HepG2 (cell line): ENCODE results near the gene DYNLT5.
"Not testable (repeated sequence)": the region's sequence is repeated elsewhere in the genome, so short reads cannot be mapped to it uniquely, and the experiment has no call there.

Experiments used
- MIER3 ChIP-seq: IDR thresholded peaks from 2 replicates; pipeline ENCODE4 v1.6.1; 2016; ENCODE audit warnings: missing compliant biosample characterization, borderline replicate concordance
- ZFP36 ChIP-seq: fragments of 150-350 bp; IDR thresholded peaks from 2 replicates; pipeline ENCODE4 v1.6.1; 2018; ENCODE audit warnings: borderline replicate concordance, low read length, low read depth; ENCODE audit not compliant: partially characterized antibody
- ZNF10 ChIP-seq: sonication (generic); formaldehyde crosslinking; IDR thresholded peaks from 2 replicates; pipeline ENCODE4 v1.4.0; 2020; ENCODE audit warnings: mild to moderate bottlenecking, low read depth, missing genetic modification reagents, borderline replicate concordance
- ZNF329 ChIP-seq: sonication (generic); formaldehyde crosslinking; IDR thresholded peaks from 2 replicates; pipeline ENCODE4 v1.9.0; 2021; ENCODE audit warnings: low read depth, mild to moderate bottlenecking, missing genetic modification reagents
- TF ChIP-seq, protein P1 (sequence below): sonication (generic); formaldehyde crosslinking; IDR thresholded peaks from 2 replicates; pipeline ENCODE4 v1.8.1; 2022; ENCODE audit warnings: mild to moderate bottlenecking, missing genetic modification reagents
- TF ChIP-seq, protein P2 (sequence below): sonication (generic); formaldehyde crosslinking; IDR thresholded peaks from 2 replicates; pipeline ENCODE4 v1.5.0; 2020; ENCODE audit warnings: mild to moderate bottlenecking, missing genetic modification reagents, moderate library complexity
- TF ChIP-seq, protein P3 (sequence below): sonication (generic); formaldehyde crosslinking; IDR thresholded peaks from 2 replicates; pipeline ENCODE4 v1.8.0; 2022; ENCODE audit warnings: mild to moderate bottlenecking, missing genetic modification reagents
- TF ChIP-seq, protein P4 (sequence below): sonication (generic); formaldehyde crosslinking; IDR thresholded peaks from 2 replicates; pipeline ENCODE4 v1.8.0; 2022; ENCODE audit warnings: mild to moderate bottlenecking, missing genetic modification reagents; ENCODE audit not compliant: insufficient replicate concordance
- TF ChIP-seq, protein P5 (sequence below): sonication (generic); formaldehyde crosslinking; IDR thresholded peaks from one replicate; pipeline ENCODE4 v1.5.1; 2020; ENCODE audit warnings: mild to moderate bottlenecking, missing genetic modification reagents; ENCODE audit errors: not compliant biosample characterization

DNA sequence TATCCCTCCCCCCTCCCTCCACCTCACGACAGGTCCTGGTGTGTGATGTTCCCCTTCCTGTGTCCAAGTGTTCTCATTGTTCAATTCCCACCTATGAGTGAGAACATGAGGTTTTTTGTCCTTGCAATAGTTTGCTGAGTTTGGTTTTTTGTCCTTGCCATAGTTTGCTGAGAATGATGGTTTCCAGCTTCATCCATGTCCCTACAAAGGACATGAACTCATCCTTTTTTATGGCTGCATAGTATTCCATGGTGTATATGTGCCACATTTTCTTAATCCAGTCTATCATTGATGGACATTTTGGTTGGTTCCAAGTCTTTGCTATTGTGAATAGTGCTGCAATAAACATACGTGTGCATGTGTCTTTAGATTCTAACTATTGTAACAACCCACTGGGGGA lies 43.6 kb downstream of the DYNLT5 start:
- TF ChIP-seq ZFP36; ZNF10 (CRISPR knock-in tag); MIER3 (CRISPR knock-in tag); ZNF329 (CRISPR knock-in tag): not testable (repeated sequence)
- TF ChIP-seq, protein P1, sequence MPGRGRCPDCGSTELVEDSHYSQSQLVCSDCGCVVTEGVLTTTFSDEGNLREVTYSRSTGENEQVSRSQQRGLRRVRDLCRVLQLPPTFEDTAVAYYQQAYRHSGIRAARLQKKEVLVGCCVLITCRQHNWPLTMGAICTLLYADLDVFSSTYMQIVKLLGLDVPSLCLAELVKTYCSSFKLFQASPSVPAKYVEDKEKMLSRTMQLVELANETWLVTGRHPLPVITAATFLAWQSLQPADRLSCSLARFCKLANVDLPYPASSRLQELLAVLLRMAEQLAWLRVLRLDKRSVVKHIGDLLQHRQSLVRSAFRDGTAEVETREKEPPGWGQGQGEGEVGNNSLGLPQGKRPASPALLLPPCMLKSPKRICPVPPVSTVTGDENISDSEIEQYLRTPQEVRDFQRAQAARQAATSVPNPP, result not testable (repeated sequence)
- TF ChIP-seq, protein P2, sequence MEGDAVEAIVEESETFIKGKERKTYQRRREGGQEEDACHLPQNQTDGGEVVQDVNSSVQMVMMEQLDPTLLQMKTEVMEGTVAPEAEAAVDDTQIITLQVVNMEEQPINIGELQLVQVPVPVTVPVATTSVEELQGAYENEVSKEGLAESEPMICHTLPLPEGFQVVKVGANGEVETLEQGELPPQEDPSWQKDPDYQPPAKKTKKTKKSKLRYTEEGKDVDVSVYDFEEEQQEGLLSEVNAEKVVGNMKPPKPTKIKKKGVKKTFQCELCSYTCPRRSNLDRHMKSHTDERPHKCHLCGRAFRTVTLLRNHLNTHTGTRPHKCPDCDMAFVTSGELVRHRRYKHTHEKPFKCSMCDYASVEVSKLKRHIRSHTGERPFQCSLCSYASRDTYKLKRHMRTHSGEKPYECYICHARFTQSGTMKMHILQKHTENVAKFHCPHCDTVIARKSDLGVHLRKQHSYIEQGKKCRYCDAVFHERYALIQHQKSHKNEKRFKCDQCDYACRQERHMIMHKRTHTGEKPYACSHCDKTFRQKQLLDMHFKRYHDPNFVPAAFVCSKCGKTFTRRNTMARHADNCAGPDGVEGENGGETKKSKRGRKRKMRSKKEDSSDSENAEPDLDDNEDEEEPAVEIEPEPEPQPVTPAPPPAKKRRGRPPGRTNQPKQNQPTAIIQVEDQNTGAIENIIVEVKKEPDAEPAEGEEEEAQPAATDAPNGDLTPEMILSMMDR (CRISPR knock-in tag), result not testable (repeated sequence)
- TF ChIP-seq, protein P3, sequence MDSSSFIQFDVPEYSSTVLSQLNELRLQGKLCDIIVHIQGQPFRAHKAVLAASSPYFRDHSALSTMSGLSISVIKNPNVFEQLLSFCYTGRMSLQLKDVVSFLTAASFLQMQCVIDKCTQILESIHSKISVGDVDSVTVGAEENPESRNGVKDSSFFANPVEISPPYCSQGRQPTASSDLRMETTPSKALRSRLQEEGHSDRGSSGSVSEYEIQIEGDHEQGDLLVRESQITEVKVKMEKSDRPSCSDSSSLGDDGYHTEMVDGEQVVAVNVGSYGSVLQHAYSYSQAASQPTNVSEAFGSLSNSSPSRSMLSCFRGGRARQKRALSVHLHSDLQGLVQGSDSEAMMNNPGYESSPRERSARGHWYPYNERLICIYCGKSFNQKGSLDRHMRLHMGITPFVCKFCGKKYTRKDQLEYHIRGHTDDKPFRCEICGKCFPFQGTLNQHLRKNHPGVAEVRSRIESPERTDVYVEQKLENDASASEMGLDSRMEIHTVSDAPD (CRISPR knock-in tag), result not testable (repeated sequence)
- TF ChIP-seq, protein P4, sequence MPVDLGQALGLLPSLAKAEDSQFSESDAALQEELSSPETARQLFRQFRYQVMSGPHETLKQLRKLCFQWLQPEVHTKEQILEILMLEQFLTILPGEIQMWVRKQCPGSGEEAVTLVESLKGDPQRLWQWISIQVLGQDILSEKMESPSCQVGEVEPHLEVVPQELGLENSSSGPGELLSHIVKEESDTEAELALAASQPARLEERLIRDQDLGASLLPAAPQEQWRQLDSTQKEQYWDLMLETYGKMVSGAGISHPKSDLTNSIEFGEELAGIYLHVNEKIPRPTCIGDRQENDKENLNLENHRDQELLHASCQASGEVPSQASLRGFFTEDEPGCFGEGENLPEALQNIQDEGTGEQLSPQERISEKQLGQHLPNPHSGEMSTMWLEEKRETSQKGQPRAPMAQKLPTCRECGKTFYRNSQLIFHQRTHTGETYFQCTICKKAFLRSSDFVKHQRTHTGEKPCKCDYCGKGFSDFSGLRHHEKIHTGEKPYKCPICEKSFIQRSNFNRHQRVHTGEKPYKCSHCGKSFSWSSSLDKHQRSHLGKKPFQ (CRISPR knock-in tag), result not testable (repeated sequence)
- TF ChIP-seq, protein P5, sequence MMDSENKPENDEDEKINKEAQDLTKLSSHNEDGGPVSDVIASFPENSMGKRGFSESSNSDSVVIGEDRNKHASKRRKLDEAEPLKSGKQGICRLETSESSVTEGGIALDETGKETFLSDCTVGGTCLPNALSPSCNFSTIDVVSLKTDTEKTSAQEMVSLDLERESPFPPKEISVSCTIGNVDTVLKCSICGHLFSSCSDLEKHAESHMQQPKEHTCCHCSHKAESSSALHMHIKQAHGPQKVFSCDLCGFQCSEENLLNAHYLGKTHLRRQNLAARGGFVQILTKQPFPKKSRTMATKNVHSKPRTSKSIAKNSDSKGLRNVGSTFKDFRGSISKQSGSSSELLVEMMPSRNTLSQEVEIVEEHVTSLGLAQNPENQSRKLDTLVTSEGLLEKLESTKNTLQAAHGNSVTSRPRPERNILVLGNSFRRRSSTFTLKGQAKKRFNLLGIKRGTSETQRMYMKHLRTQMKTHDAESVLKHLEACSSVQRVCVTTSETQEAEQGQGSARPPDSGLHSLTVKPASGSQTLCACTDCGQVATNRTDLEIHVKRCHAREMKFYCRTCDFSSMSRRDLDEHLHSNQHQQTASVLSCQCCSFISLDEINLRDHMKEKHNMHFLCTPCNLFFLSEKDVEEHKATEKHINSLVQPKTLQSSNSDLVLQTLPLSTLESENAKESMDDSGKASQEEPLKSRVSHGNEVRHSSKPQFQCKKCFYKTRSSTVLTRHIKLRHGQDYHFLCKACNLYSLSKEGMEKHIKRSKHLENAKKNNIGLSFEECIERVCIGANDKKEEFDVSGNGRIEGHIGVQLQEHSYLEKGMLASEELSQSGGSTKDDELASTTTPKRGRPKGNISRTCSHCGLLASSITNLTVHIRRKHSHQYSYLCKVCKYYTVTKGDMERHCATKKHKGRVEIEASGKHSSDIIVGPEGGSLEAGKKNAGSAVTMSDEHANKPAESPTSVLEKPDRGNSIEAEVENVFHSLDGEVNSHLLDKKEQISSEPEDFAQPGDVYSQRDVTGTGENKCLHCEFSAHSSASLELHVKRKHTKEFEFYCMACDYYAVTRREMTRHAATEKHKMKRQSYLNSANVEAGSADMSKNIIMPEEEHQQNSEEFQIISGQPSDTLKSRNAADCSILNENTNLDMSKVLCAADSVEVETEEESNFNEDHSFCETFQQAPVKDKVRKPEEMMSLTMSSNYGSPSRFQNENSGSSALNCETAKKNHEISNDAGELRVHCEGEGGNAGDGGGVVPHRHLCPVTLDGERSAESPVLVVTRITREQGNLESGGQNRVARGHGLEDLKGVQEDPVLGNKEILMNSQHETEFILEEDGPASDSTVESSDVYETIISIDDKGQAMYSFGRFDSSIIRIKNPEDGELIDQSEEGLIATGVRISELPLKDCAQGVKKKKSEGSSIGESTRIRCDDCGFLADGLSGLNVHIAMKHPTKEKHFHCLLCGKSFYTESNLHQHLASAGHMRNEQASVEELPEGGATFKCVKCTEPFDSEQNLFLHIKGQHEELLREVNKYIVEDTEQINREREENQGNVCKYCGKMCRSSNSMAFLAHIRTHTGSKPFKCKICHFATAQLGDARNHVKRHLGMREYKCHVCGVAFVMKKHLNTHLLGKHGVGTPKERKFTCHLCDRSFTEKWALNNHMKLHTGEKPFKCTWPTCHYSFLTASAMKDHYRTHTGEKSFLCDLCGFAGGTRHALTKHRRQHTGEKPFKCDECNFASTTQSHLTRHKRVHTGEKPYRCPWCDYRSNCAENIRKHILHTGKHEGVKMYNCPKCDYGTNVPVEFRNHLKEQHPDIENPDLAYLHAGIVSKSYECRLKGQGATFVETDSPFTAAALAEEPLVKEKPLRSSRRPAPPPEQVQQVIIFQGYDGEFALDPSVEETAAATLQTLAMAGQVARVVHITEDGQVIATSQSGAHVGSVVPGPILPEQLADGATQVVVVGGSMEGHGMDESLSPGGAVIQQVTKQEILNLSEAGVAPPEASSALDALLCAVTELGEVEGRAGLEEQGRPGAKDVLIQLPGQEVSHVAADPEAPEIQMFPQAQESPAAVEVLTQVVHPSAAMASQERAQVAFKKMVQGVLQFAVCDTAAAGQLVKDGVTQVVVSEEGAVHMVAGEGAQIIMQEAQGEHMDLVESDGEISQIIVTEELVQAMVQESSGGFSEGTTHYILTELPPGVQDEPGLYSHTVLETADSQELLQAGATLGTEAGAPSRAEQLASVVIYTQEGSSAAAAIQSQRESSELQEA (CRISPR knock-in tag), result not testable (repeated sequence)
